Measurements from ENCODE around the gene INPP5F. TPM values are rescaled to one million over a fixed set of nuclear protein-coding genes. Genes with fewer than 3 reads are reported as not detected.

Gene INPP5F
- total and polyA plus RNA-seq, 2 of the 13 experiments (the other 11 are each of a cell fraction or from before 2014, with no cell fraction given), result 12.5 to 15.7 TPM

Small RNA genes within 50 kb of the gene (small RNA-seq; reads per million reads assigned to genes)
- 0 reads per million in 3 experiments for gene RN7SL846P (ENCODE audit: insufficient read depth in 2 of 3, insufficient read length in 3 of 3, low read depth in 2 of 3, low replicate concordance in 1 of 3)

Other genes with a start within 250 kb of the INPP5F start
- gene RGS10, start 183.3 kb upstream of the INPP5F start, total RNA-seq (2016; rRNA removed; fragmentation: Illumina TruSeq; extraction: Trizol), result 1.1 and 1.7 TPM in 2 replicates
- gene RGS10, start 183.3 kb upstream of the INPP5F start, polyA plus RNA-seq (2011; rRNA removed), result 4.1 and 5.1 TPM in 2 replicates
- 31.5 and 36.6 TPM in 2 replicates for gene TIAL1, start 129.1 kb upstream of the INPP5F start, total RNA-seq (2016; rRNA removed; fragmentation: Illumina TruSeq; extraction: Trizol)
- 145 and 148 TPM in 2 replicates for gene TIAL1, start 129.1 kb upstream of the INPP5F start, polyA plus RNA-seq (2011; rRNA removed)
- 6.7 and 7.9 TPM in 2 replicates for gene BAG3, start 74.7 kb upstream of the INPP5F start, total RNA-seq (2016; rRNA removed; fragmentation: Illumina TruSeq; extraction: Trizol)
- 2.9 and 3.0 TPM in 2 replicates for gene BAG3, start 74.7 kb upstream of the INPP5F start, polyA plus RNA-seq (2011; rRNA removed)
- gene MCMBP, start 146.8 kb downstream of the INPP5F start, total RNA-seq (2016; rRNA removed; fragmentation: Illumina TruSeq; extraction: Trizol), result 62.4 and 71.8 TPM in 2 replicates
- 30.2 and 35.7 TPM in 2 replicates for gene MCMBP, start 146.8 kb downstream of the INPP5F start, polyA plus RNA-seq (2011; rRNA removed)
- gene SEC23IP, start 166.7 kb downstream of the INPP5F start, total RNA-seq (2016; rRNA removed; fragmentation: Illumina TruSeq; extraction: Trizol), result 57.7 and 84.4 TPM in 2 replicates
- gene SEC23IP, start 166.7 kb downstream of the INPP5F start, polyA plus RNA-seq (2011; rRNA removed), result 27.2 and 32.3 TPM in 2 replicates